SH-SY5Y (cell line): Measurements from ENCODE around the gene NAAA.

ENCODE experiments used
- GATA2 ChIP-seq: IDR thresholded peaks from 2 replicates; pipeline ENCODE4 v1.6.1; 2011; ENCODE audit warnings: mild to moderate bottlenecking, low read depth, low read length
- GATA3 ChIP-seq: IDR thresholded peaks from 2 replicates; pipeline ENCODE4 v1.6.1; 2011; ENCODE audit warnings: low read depth, mild to moderate bottlenecking, low read length, moderate library complexity

- TF ChIP-seq GATA2 = no peak
- no peak for TF ChIP-seq GATA3
Measured at GRCh38 chr4:75881476-75881875, 59.3 kb downstream of the NAAA start.
